ENCODE measurements around the gene GABRB1. TPM values are rescaled to one million over a fixed set of nuclear protein-coding genes. Genes with fewer than 3 reads are reported as not detected.

The GABRB1 gene
- total RNA-seq, 2 donors from 2014 or later: 0.82 TPM; not detected in 1

GRCh38 chr4:47469951-47470350 lies 438.6 kb downstream of the GABRB1 start:
- H3K4me3 ChIP-seq: no peak overlapping the region
- no peaks in the 10 kb centered on the region for H3K4me1 ChIP-seq
- no peaks in the 10 kb centered on the region for H3K27me3 ChIP-seq
- no peak for DNase-seq
- intact Hi-C loops (cut with DNase I): loop anchor here (10.0 kb wide), 1 partner anchor 95 kb away; no protein-coding TSS in a partner anchor
- TF ChIP-seq, protein P1, sequence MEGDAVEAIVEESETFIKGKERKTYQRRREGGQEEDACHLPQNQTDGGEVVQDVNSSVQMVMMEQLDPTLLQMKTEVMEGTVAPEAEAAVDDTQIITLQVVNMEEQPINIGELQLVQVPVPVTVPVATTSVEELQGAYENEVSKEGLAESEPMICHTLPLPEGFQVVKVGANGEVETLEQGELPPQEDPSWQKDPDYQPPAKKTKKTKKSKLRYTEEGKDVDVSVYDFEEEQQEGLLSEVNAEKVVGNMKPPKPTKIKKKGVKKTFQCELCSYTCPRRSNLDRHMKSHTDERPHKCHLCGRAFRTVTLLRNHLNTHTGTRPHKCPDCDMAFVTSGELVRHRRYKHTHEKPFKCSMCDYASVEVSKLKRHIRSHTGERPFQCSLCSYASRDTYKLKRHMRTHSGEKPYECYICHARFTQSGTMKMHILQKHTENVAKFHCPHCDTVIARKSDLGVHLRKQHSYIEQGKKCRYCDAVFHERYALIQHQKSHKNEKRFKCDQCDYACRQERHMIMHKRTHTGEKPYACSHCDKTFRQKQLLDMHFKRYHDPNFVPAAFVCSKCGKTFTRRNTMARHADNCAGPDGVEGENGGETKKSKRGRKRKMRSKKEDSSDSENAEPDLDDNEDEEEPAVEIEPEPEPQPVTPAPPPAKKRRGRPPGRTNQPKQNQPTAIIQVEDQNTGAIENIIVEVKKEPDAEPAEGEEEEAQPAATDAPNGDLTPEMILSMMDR (IDR thresholded peaks at IDR 0.05): no peak
- H3K27ac ChIP-seq: no peak overlapping the region
- H3K9me3 ChIP-seq: no peaks in the 10 kb centered on the region
- no peaks in the 10 kb centered on the region for H3K36me3 ChIP-seq
- no peak overlapping the region for H3K9ac ChIP-seq (ENCODE audit: low read depth in 2 of 2, low read length in 2 of 2)

- DNase-seq: no peak
- H3K27me3 ChIP-seq: no peaks in the 10 kb centered on the region
- H3K9ac ChIP-seq (ENCODE audit: low read depth in 2 of 2, low read length in 2 of 2): no peak overlapping the region
- no peak overlapping the region for H3K27ac ChIP-seq
- no peaks in the 10 kb centered on the region for H3K4me1 ChIP-seq
- TF ChIP-seq, protein P1 (IDR thresholded peaks at IDR 0.05): no peak
- intact Hi-C loops (cut with DNase I): no loop called here
- no peaks in the 10 kb centered on the region for H3K9me3 ChIP-seq
- H3K36me3 ChIP-seq: no peaks in the 10 kb centered on the region
- H3K4me3 ChIP-seq: no peak overlapping the region
Observed at GRCh38 chr4:47471064-47471463, 439.7 kb downstream of the GABRB1 start.

DNA sequence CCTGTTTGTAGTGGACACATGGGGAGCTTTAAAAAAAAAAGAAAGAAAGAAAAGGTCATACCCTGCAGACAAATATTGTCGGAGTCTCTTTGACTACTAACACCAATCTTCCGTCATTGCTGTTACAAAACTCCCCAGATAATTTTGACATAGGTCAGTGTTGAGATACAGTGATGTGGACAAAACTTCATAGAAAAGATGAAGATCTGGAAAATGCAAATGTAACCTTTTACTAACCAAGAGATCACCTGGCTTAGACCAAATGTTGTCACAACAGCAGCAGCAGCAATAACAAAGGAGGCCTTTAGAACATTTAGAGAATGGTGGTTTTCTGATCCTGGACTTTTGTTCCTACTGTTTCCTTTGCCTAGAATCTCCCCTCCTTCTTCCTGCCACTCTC lies 440.2 kb downstream of the GABRB1 start:
- intact Hi-C loops (cut with DNase I): no loop called here
- H3K27ac ChIP-seq: no peak overlapping the region

GRCh38 chr4:47473141-47473750 lies 441.9 kb downstream of the GABRB1 start:
- no peak overlapping the region for H3K4me3 ChIP-seq
- no peak overlapping the region for H3K9ac ChIP-seq (ENCODE audit: low read depth in 2 of 2, low read length in 2 of 2)
- H3K36me3 ChIP-seq: no peaks in the 10 kb centered on the region
- H3K27ac ChIP-seq: no peak overlapping the region
- no peaks in the 10 kb centered on the region for H3K9me3 ChIP-seq
- no peaks in the 10 kb centered on the region for H3K4me1 ChIP-seq
- TF ChIP-seq, protein P1 (IDR thresholded peaks at IDR 0.05): no peak
- intact Hi-C loops (cut with DNase I): no loop called here
- DNase-seq: no peak
- H3K27me3 ChIP-seq: no peaks in the 10 kb centered on the region

More for the DNA sequence above, 440.2 kb downstream of the GABRB1 start:
- Histone ChIP-seq H3K4me1 (no peaks in the 10 kb centered on the region), H3K36me3 (no peaks in the 10 kb centered on the region), H3K27me3 (no peaks in the 10 kb centered on the region), H3K9me3 (no peaks in the 10 kb centered on the region), H3K9ac (ENCODE audit: low read depth in 2 of 2, low read length in 2 of 2) (no peak overlapping the region), H3K4me3 (no peak overlapping the region)
- DNase-seq: no peak
- TF ChIP-seq, protein P1 (IDR thresholded peaks at IDR 0.05): no peak

- Histone ChIP-seq H3K36me3 (no peaks in the 10 kb centered on the region), H3K27me3 (no peaks in the 10 kb centered on the region), H3K9me3 (no peaks in the 10 kb centered on the region), H3K27ac (no peak overlapping the region), H3K4me1 (no peaks in the 10 kb centered on the region), H3K9ac (ENCODE audit: low read depth in 2 of 2, low read length in 2 of 2) (no peak overlapping the region), H3K4me3 (no peak overlapping the region)
- TF ChIP-seq, protein P1 (IDR thresholded peaks at IDR 0.05): no peak
- DNase-seq: no peak
- intact Hi-C loops (cut with DNase I): no loop called here
Observed at GRCh38 chr4:47474799-47475198, 443.4 kb downstream of the GABRB1 start.

Data from colonic mucosa (tissue), 4 donors.